ENCODE measurements around the gene ASPG. TPM values are rescaled to one million over a fixed set of nuclear protein-coding genes. Genes with fewer than 3 reads are reported as not detected.

Gene ASPG
- total RNA-seq, 4 donors from 2014 or later: 0.33 to 0.75 (median 0.45) TPM; not detected in 1

- Histone ChIP-seq H3K4me1 (peaks cover 7 to 13% (median 10%) of the 10 kb centered on the region in 4 donors), H3K9me3 (no peaks in the 10 kb centered on the region), H3K36me3 (no peaks in the 10 kb centered on the region), H3K27ac (replicated peaks in 1 of 4) (no peak overlapping the region), H3K27me3 (peaks cover 0 to 76% (median 10%) of the 10 kb centered on the region in 4 donors), H3K4me3 (no peak overlapping the region)
- no peak for DNase-seq (ENCODE audit: extremely low spot score)
- 81% methylated on average over 16 of the region's 16 CpGs for WGBS
- TF ChIP-seq POLR2A (IDR thresholded peaks at IDR 0.05; ENCODE audit: low read depth): no peak
- TF ChIP-seq, protein P1, sequence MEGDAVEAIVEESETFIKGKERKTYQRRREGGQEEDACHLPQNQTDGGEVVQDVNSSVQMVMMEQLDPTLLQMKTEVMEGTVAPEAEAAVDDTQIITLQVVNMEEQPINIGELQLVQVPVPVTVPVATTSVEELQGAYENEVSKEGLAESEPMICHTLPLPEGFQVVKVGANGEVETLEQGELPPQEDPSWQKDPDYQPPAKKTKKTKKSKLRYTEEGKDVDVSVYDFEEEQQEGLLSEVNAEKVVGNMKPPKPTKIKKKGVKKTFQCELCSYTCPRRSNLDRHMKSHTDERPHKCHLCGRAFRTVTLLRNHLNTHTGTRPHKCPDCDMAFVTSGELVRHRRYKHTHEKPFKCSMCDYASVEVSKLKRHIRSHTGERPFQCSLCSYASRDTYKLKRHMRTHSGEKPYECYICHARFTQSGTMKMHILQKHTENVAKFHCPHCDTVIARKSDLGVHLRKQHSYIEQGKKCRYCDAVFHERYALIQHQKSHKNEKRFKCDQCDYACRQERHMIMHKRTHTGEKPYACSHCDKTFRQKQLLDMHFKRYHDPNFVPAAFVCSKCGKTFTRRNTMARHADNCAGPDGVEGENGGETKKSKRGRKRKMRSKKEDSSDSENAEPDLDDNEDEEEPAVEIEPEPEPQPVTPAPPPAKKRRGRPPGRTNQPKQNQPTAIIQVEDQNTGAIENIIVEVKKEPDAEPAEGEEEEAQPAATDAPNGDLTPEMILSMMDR (IDR thresholded peaks at IDR 0.05): no peak
- TF ChIP-seq EP300 (IDR thresholded peaks at IDR 0.05): no peak
- no peak for TF ChIP-seq POLR2AphosphoS5 (IDR thresholded peaks at IDR 0.05)
- intact Hi-C loops (cut with DNase I): no loop called here
Measured at GRCh38 chr14:104086661-104087461, 1.4 kb downstream of the ASPG start.

GRCh38 chr14:104087505-104087904, 2.0 kb downstream of the ASPG start:
- TF ChIP-seq POLR2AphosphoS5 (IDR thresholded peaks at IDR 0.05) (no peak), POLR2A (IDR thresholded peaks at IDR 0.05; ENCODE audit: low read depth) (no peak), EP300 (IDR thresholded peaks at IDR 0.05) (no peak)
- TF ChIP-seq, protein P1 (IDR thresholded peaks at IDR 0.05): no peak
- Histone ChIP-seq H3K27ac (replicated peaks in 1 of 4) (no peak overlapping the region), H3K9me3 (no peaks in the 10 kb centered on the region), H3K27me3 (peaks cover 0 to 76% (median 10%) of the 10 kb centered on the region in 4 donors), H3K4me1 (peaks cover 7 to 13% (median 10%) of the 10 kb centered on the region in 4 donors), H3K36me3 (no peaks in the 10 kb centered on the region), H3K4me3 (no peak overlapping the region)
- intact Hi-C loops (cut with DNase I): no loop called here
- 92% methylated on average over 4 of the region's 17 CpGs for WGBS
- DNase-seq (ENCODE audit: extremely low spot score): no peak

DNA sequence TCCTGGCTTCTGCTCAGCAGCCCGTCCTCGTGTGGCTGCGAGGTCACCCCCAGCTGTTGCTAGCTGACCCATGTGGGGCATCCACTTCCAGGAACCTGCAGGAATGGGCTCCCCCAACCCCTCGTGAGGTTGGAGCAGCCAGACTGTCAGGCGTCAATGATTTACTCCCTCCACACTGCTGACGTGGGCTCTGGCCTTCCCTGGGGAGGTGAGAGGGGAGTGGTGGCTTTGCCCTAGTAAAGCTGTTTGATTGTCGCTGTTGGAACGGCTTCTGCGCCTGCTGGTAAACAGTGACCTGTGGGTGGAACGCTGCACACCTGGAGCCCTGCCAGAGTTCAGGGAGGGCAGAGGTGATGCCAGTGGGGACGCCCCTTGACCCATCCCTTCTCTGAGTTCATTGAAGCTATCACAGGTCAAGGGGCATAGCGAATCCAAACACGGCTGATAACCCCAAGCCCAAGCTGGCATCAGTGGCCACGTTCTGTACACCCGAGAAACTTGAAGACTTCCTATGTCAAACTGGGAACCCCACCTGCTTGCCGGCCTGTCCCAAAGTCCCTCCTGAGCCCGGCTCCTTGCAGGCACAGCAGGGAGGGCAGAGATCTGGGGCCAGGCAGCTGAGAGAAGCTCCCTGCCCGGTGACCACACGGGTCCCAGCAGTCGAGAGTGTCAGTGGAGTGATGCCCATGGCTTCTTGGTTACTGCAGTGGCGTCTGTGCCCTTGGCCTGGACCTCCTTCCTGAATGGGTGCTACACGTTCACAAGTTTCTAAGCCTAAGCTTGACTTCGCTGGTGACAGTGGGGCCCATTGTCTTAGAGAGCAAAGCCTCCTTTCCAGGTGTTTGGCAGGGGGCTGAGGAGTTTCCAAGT, 2.7 kb downstream of the ASPG start:
- intact Hi-C loops (cut with DNase I): no loop called here
- Histone ChIP-seq H3K27ac (replicated peaks in 1 of 4) (no peak overlapping the region), H3K4me1 (peaks cover 7 to 13% (median 8%) of the 10 kb centered on the region in 4 donors), H3K36me3 (no peaks in the 10 kb centered on the region), H3K4me3 (no peak overlapping the region), H3K9me3 (no peaks in the 10 kb centered on the region), H3K27me3 (peaks cover 0 to 76% (median 10%) of the 10 kb centered on the region in 4 donors)
- 67% methylated on average over 14 of the region's 23 CpGs for WGBS
- DNase-seq (ENCODE audit: extremely low spot score): no peak
- no peak for TF ChIP-seq POLR2A (IDR thresholded peaks at IDR 0.05; ENCODE audit: low read depth)
- no peak for TF ChIP-seq POLR2AphosphoS5 (IDR thresholded peaks at IDR 0.05)
- TF ChIP-seq EP300 (IDR thresholded peaks at IDR 0.05): no peak
- TF ChIP-seq, protein P1 (IDR thresholded peaks at IDR 0.05): no peak

DNA sequence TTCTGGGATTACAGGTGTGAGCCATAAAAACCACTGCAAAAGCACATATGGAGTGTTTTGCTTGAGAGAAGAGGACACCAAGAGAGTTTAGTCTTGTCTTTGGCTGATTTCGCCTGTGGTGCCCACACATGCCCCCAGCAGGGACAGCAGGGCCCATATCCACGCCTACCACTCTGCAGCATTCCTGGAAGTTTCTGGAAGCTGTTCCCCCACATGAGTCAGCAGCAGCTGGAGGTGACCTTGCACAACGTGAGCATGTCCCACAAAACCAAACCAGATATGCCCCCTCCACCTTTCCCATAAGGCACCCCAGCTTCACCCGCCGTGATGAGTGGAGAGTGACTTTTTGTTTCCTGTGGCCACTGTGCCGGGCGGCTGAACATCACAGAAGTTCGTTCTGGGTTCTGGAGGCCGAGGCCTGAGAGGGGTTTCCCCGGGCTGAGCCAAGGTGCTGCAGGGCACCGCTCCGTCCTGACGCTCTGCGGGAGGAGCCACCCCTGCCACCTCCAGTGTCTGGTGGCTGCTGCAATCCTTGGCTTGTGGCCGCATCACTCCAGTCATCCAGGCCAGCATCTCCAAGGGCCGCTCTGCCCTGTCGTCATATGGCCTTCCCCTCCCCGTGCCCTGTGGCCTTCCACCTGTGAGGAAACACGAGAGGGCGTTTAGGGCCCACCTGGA, 4.7 kb downstream of the ASPG start:
- Histone ChIP-seq H3K27me3 (peaks cover 0 to 76% (median 16%) of the 10 kb centered on the region in 4 donors), H3K27ac (replicated peaks in 1 of 4) (no peak overlapping the region), H3K4me3 (no peak overlapping the region), H3K4me1 (peaks cover 3 to 13% (median 11%) of the 10 kb centered on the region in 4 donors), H3K9me3 (no peaks in the 10 kb centered on the region), H3K36me3 (no peaks in the 10 kb centered on the region)
- WGBS: 94% methylated on average over 7 of the region's 20 CpGs
- DNase-seq (ENCODE audit: extremely low spot score): no peak
- intact Hi-C loops (cut with DNase I): loop anchor here (5.0 to 10.0 kb wide), 2 partner anchors 475 to 547 kb away; no protein-coding TSS in a partner anchor
- TF ChIP-seq POLR2AphosphoS5 (IDR thresholded peaks at IDR 0.05) (no peak), POLR2A (IDR thresholded peaks at IDR 0.05; ENCODE audit: low read depth) (no peak), EP300 (IDR thresholded peaks at IDR 0.05) (no peak)
- TF ChIP-seq, protein P1 (IDR thresholded peaks at IDR 0.05): no peak
